GM12864 (cell line): Measurements from ENCODE around the gene TSEN15.
A peak's percentile ranks its signal among the peaks of the same experiment; 100 is the strongest.

Experiments
- DNase-seq: peaks from one replicate; pipeline ENCODE4 v3.0.0-alpha.2; 2011; ENCODE audit warnings: low read depth
- H3K4me3 ChIP-seq: 2 replicates; pipeline ENCODE4 v1.5.1; 2011; ENCODE audit warnings: mild to moderate bottlenecking, low read depth, low read length, control low read depth
- TF ChIP-seq, protein P1 (sequence below): IDR thresholded peaks from 2 replicates; pipeline ENCODE4 v1.5.1; 2011; ENCODE audit warnings: low read depth, mild to moderate bottlenecking, moderate library complexity, low read length, control low read depth, inconsistent platforms; ENCODE audit errors: missing control alignments

Gene TSEN15

DNA sequence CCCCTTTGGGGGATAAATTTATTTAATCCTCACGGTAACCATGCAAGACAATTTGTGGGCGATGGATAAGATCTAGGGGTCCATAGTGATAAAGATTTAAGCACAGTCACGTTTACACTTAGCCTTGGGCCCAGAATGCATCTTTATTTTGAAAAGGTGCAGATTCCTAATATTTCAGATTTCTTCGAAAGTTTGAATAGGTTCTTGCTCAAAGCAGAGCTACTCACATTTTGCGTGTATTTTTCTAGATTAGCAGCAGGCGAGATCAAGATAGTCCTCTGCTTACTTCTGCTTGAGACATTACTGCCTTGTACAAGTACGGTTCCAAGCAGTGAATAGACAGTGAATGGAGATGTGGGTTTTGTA lies 647 bp downstream of the TSEN15 start:
- H3K4me3 ChIP-seq, result peak overlapping the region; percentile 100
- DNase-seq, result no peak
- TF ChIP-seq, protein P1, sequence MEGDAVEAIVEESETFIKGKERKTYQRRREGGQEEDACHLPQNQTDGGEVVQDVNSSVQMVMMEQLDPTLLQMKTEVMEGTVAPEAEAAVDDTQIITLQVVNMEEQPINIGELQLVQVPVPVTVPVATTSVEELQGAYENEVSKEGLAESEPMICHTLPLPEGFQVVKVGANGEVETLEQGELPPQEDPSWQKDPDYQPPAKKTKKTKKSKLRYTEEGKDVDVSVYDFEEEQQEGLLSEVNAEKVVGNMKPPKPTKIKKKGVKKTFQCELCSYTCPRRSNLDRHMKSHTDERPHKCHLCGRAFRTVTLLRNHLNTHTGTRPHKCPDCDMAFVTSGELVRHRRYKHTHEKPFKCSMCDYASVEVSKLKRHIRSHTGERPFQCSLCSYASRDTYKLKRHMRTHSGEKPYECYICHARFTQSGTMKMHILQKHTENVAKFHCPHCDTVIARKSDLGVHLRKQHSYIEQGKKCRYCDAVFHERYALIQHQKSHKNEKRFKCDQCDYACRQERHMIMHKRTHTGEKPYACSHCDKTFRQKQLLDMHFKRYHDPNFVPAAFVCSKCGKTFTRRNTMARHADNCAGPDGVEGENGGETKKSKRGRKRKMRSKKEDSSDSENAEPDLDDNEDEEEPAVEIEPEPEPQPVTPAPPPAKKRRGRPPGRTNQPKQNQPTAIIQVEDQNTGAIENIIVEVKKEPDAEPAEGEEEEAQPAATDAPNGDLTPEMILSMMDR, result no peak

DNA sequence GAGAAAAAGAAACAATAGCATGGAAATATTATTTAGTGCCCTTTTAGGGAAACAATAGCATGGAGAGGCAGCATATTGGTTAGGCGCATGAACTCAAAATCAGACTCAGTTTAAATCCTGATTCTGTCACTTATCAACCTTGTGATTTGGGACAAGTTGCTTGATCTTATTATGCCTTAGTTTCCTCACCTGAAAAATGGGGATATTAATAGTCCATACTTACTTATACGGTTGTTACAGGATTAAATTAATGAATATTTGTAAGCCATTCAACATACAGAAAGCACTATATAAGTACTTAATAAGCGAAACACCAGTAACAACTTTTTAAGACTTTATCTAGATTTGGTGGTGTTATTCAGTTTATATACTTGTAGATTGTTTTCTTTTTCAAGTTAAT lies 1.2 kb downstream of the TSEN15 start:
- no peak for DNase-seq
- H3K4me3 ChIP-seq, result peak overlapping the region; percentile 100
- TF ChIP-seq, protein P1, result no peak

DNA sequence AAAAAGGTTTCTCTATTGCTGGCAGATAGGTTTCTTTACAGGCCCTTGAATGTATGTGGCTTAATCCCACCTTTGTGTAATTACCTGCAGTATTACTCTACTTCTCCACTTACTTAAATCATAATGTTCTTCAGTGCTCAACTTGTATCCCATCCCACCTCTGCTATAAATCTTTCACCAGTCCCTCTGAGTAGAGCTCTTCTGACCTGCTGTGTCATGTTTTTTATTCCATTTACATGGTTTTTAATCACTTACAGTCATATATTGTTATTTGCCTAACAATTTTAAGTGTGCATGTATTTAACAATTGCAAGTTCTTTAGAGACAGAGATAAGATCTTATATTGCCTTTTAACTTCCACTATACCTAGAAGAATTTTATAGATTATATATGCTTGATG lies 2.4 kb downstream of the TSEN15 start:
- DNase-seq, result no peak
- no peak overlapping the region for H3K4me3 ChIP-seq

DNA sequence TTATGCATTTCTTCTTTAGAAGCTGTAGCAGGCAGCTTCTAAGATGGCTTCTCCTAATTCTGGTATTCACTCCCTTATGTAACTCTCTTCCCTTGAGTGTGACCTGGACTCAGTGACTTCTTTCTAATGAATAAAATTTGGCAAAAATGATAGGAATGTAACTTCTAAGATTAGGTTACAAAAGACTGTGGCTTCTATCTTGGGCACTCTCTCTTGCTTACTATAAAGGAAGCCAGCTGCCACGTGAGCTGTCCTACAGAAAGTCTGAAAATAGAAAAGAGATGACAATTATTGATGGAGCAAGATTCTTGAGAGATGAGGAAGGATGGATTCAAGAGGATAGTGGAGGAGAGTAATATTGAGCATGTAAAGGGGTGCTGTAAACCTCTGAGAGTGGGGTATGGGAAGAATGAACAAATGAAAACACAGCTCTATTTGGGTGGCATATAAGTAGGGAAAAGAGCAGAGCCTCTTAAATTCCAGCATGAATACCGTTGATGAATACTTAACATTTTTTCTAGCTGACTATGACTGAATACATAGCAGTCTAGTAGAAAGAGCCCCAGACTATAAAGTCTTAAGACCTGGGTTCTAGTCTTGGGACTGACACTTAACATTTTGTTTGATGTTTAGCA lies 5.5 kb downstream of the TSEN15 start:
- TF ChIP-seq, protein P1, result no peak
- H3K4me3 ChIP-seq, result no peak overlapping the region
- no peak for DNase-seq

More for the DNA sequence above, 2.4 kb downstream of the TSEN15 start:
- TF ChIP-seq, protein P1, result no peak

DNA sequence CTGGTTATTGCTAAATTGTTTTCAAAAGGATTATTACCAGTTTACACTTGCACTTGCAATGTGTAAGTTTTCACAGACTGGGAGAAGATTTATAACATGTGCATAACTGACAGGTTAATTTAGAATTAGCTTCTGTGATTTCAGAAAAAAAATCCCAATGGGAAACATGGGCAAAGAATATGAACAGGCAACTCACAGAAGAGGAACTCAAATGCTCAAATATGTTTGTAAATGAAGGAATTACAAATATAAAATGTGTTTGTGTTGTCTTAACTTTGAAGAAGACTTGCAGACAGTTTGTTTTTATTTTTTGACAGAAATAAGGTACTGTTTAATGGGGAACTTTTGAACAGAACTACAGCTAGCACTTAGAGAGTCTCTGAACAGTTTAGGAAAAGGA lies 8.4 kb downstream of the TSEN15 start:
- no peak for DNase-seq
- TF ChIP-seq, protein P1, result no peak
- no peak overlapping the region for H3K4me3 ChIP-seq

DNA sequence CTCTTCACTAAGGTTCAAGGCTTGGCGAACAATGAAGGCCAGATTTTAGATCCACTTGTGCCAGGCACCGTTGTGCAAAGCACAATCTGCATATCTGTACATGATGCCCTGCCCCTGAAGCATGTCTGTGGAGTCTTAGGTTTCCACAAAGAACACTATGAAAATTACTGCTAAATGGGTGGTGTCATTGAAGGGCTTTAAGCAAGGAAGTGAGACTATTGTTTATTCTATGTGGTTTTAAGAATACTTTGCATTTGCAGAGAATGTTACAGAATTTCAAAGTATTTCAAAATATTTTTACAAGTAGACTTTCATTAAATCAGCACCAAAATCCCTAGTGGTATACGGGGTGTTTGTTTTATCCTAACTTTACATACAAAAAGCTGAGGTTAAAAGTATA lies 8.8 kb downstream of the TSEN15 start:
- TF ChIP-seq, protein P1, result no peak
- no peak for DNase-seq
- no peak overlapping the region for H3K4me3 ChIP-seq

DNA sequence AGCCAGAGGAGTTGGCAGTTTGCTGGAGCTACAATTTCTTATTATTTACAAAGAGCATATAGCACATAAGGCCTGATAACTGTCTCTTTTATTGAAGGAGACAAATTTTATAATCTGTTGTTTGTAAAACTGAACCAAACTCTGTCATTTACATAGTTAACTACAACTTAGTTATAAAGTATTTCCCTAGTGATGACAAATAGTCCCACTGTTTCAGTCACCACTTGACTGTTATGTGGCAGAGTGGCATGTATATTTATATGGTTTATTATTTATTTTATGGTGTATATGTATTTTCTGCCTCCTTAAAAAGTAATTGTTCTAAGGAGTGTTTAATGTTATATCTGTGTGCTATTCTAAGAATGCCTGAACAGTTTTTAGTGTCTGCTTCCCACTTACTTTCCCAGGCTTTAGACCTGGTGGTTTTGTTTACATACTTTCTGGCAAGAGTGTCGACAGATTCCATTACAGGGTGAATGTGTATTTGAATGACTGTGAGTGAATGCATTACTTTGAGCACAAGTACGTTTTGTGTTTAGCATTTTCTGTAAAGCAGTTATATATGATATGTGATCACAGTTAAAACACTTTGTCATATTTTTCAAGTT lies 10.0 kb downstream of the TSEN15 start:
- no peak for DNase-seq
- H3K4me3 ChIP-seq, result no peak overlapping the region
- TF ChIP-seq, protein P1, result no peak
